HG03442 (cell line): Measurements from ENCODE around the gene MME.
"Not testable (repeated sequence)": the region's sequence is repeated elsewhere in the genome, so short reads cannot be mapped to it uniquely, and the experiment has no call there.

Experiments used
- ATAC-seq: cut with Tn5 transposase; IDR thresholded peaks from one replicate; pipeline ENCODE4 v1.9.1; 2021; ENCODE audit warnings: mild to moderate bottlenecking, moderate library complexity; ENCODE audit not compliant: unreplicated experiment

The MME gene

DNA sequence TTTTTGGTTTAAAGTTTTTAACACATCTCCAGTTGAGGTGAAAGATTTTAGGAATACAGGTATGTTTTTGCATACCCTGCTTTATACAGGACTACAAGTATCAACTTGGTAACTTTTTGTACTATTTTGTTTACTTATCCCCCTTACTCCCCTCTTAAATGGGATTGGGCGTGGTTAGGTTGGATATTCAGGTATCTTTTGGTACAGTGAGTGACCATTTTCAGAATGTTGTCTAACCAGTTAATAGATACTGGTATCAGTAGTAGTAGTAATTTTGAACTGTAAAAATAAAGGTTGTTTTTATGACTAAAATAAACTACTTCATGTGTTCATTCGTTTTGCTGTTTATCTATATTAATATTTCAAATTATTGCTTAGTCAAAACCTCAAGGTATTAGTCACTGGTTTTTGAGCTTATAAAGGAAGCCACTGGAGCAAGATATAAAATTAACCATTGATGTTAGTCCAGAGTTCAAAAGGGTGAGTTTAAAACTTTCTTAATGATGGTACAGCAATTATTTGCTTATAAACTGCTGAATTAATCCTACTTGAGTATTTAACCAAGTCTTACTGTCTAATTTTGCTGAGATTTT lies 3.3 kb downstream of the MME start:
- ATAC-seq: no peak

DNA sequence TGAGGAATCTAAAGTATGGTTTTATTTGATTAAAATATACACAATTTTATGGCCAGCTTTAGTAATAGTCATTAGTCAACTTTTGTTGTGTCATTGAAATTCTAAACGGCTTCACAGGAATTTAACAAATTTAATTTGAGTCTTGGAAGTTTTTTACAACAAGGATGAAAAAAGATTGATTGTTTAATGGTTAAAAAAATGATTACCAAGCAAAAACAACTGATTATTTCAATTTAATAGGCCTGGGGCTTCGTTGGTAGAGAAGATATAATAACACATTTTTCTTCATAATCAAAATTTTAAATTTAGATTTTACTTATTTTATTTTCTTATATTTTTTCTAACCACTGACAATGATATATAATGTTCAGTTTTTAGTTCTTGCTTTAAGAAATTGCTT lies 4.4 kb downstream of the MME start:
- no peak for ATAC-seq

DNA sequence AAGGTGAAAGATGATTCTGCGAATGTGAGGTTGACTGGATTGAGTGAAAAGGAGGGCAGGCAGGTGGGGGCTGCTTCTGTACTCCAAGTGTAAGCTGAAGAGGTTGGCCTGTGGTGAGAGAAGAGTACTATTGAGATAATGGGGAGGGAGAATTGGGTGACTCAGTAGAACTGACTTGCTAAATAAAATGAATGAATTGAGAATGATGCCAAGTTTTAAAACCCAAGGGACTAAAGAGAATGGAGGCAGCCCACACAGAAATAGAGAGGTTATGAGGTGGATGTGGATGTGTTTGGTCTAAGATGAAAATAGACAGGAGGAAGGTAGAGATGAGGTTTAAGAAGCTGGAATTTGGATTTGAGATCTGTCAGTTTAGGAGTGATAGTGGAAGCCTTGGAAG lies 5.9 kb downstream of the MME start:
- no peak for ATAC-seq

GRCh38 chr3:155088706-155089345 lies 8.7 kb downstream of the MME start:
- ATAC-seq: no peak

DNA sequence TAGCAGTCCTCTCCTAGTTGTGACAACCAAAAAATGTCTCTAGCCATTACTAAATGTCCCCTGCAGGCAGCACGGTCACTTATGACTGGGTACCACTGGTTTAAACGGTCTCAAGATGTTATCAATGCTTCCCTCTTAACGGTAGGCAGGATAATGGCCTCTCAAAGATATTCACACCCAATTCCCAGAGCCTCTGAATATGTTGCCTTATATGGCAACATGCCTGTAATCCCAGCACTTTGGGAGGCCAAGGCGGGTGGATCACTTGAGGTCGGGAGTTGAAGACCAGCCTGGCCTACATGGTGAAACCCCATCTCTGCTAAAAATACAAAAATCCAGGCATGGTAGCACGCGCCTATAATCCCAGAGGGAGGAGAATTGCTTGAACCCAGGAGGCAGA lies 9.4 kb downstream of the MME start:
- ATAC-seq: no peak

DNA sequence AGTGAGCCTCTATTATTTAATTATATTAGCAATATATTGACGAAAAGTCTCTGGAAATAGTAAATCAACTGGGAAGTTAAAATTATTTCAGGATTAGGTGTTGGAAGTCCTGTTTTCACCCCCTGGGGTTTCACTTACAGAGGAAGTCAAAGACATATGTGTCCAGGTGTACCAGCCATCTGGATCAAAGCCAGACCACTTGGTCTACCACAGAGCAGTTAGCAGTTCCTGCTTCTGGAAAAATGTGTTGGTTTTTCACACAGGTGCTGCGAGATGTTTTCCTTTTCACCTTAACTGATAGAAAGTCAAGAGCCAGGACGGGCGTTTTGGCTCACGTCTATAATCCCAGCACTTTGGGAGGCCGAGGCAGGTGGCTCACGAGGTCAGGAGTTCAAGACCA lies 13.1 kb downstream of the MME start:
- no peak for ATAC-seq

GRCh38 chr3:155096303-155097008 lies 16.3 kb downstream of the MME start:
- no peak for ATAC-seq

DNA sequence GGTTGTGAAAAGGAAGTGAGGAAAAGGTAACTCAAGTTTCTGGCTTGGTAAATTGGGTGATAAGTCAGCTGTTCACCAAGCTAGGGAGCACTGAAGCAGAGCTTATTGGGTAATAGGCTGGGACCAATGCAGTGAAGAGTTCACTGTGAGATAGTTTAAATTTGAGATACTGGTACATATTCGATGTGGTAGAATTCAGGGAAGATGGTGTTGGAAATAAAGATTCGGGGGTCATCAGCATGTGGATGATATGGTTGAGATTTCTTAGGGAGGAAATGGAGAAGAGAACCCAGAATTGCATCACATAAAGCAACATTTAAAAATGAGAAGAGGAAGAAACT lies 16.9 kb downstream of the MME start:
- no peak for ATAC-seq

DNA sequence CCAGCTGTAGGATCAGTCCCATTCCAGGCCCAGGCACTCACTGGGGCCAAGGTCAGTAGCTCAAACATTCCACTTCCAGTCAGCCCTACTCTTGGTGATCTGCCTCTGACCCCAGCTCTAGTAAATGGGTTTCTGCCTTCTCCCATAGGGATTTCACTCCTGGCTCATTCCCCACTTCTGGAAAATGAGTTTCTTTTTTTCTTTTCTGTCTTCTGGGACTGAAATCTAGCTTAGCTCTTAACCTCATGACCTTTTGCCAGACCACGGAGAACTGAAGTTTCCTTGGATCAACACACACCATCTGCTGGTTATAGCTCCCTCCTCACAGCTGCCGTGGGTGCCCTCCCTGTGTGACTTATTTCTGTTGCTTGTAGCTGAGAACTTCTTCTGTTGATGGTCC lies 21.3 kb downstream of the MME start:
- ATAC-seq: no peak

GRCh38 chr3:155102329-155102728 lies 22.2 kb downstream of the MME start:
- no peak for ATAC-seq

DNA sequence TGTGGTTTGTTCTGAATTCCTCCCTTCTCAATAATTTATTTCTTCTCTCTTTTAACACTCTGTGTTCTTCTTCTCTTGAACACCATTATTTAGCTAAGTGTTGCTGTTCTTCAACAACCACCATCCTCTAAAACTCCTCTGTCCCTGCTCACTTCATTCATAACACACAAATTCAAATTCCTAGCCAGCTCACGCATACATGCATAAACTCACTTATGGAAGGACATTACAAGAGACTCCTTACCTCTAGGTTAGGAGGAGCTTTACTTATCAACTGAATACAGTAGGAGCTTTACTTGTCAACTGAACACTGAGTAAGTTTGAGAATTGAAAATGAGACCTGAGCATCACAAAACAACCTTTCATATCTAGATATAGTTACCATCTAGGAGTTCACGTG lies 23.6 kb downstream of the MME start:
- ATAC-seq: no peak

DNA sequence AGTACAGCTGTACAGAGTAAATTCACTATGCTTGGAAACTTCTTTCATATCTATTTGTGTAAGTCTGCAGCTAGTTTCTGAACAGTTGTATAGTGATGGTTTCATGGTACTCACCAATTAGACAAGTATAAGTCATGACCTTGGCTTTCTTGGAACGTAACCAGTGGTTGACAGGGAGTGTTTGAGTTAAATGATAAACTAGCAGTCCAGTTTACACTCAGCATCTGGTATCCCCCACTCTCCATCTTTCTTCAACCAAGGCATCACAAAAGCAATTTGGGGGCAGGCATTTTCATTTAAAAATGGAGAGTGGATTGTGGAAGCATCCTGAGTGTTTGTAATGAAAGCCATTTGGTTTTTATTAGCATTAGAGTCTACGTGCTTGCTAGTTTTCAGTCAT lies 26.0 kb downstream of the MME start:
- no peak for ATAC-seq

DNA sequence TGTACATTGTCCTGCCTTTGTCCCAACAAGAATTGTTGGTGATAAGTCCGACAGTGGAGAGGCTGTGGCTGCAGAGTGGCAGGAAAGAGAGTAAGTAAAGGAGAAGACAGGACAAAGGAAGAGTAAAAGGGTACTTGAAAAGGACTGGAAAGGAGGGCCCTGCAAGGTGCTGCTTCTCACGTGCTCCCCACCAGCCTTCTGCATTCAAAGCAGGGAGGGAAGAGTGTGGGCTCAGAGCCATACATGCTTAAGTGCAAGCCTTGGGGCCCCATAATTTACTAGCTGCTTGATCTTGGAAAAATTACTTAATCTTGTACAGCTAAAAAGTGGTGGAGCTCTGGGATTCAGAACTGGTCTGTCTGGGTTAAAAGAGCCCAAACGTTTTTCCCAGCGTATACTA lies 29.9 kb downstream of the MME start:
- no peak for ATAC-seq

GRCh38 chr3:155110996-155111901 lies 31.1 kb downstream of the MME start:
- no peak for ATAC-seq

- no peak for ATAC-seq
These were observed 31.9 kb downstream of the MME start for GRCh38 chr3:155111971-155112370.

- ATAC-seq: no peak
These were observed 32.7 kb downstream of the MME start for GRCh38 chr3:155112661-155113389.

DNA sequence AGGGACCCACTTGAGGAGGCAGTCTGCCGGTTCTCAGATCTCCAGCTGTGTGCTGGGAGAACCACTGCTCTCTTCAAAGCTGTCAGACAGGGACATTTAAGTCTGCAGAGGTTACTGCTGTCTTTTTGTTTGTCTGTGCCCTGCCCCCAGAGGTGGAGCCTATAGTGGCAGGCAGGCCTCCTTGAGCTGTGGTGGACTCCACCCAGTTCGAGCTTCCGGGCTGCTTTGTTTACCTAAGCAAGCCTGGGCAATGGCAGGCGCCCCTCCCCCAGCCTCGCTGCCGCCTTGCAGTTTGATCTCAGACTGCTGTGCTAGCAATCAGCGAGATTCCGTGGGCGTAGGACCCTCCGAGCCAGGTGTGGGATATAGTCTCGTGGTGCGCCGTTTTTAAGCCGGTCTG lies 44.6 kb downstream of the MME start:
- not testable (repeated sequence) for ATAC-seq

DNA sequence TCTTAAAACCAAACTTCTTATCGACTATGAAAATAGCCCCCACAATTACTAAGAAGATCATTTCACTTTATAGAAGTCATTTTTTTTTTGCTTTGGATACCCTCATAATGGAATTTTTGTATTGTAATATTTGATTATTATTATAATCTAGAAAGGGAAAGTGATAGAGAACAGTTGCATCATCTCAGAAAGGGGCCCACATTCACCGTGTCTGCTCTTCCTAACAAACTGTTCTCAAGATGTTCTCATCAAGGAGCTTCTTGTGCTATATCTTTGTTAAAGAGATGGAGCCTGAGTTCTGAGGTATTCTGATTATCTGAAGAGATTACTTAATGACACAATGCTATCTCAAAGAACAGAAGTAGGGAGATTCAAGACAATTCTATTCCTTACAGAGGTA lies 49.3 kb downstream of the MME start:
- ATAC-seq: no peak

DNA sequence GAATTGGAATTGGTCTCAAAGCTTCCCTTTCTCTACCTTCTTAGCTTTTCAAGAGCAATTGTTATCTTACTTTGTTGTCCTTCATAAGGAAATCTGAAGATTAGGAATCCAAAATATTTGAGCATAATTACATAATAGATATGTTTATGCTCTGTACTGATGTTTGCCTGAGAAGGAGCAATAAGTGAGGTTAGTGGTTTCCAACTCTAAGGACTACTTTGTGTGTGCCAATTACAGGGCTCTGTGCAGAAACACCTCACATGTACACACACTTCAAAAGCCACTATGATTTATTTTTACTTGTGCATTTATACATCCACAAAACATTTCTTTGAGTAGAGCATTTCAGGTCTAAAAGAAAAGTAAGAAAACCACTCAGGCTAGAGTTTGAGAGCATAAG lies 49.9 kb downstream of the MME start:
- ATAC-seq: no peak

DNA sequence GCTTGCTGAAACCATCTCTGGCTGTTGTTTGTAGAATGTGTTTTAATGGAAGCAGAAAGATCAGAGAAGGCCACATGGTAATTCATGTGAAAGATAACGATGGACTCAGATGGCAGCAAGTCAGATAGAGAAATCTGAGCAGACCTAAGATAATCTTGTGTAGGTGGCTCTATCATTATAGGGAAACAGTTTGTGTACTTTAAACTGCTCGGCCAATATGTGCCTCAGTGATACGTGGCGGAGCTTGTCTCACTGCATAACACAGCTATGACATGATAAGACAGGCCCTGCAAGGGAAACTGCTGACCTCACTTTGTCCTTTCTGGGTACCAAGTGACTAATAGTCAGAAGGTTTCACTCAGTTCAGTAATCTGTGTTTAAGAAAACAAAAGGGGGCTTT lies 51.0 kb downstream of the MME start:
- ATAC-seq: peak; percentile 97

DNA sequence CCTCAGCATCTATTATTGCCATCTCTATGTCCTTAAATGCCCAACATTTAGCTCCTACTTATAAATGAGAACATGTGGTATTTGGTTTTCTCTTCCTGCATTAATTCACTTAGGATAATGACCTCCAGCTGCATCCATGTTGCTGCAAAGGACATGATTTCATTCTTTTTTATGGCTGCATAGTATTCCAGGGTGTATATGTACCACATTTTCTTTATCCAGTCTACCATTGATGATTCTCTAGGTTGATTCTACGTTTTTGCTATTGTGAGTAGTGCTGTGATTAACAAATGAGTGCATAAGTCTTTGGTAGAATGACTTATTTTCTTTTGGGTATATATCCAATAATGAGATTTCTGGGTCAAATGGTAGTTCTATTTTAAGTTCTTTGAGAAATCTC lies 54.2 kb downstream of the MME start:
- ATAC-seq: not testable (repeated sequence)
